Measurements from ENCODE around the gene ATP6V1C2.

The ATP6V1C2 gene

GRCh38 chr2:10768063-10768507, 46.7 kb downstream of the ATP6V1C2 start:
- Histone ChIP-seq H3K9me3 (ENCODE audit: control insufficient read depth, insufficient read depth, low read depth, low read length) (no peaks in the 10 kb centered on the region), H3K27ac (ENCODE audit: low read depth, low read length) (no peak overlapping the region), H3K36me3 (ENCODE audit: control insufficient read depth, insufficient read depth, low read length) (no peaks in the 10 kb centered on the region), H3K27me3 (ENCODE audit: control insufficient read depth, insufficient read depth, low read length) (no peaks in the 10 kb centered on the region), H3K4me1 (ENCODE audit: control insufficient read depth, insufficient read depth, low read length) (no peaks in the 10 kb centered on the region; the same call in 1 of the 2 replicates), H3K9ac (ENCODE audit: low read length) (no peak overlapping the region), H3K4me3 (ENCODE audit: low read depth, low read length) (no peak overlapping the region)

- Histone ChIP-seq H3K27me3 (ENCODE audit: control insufficient read depth, insufficient read depth, low read length) (no peaks in the 10 kb centered on the region), H3K36me3 (ENCODE audit: control insufficient read depth, insufficient read depth, low read length) (no peaks in the 10 kb centered on the region), H3K4me3 (ENCODE audit: low read depth, low read length) (no peak overlapping the region), H3K9ac (ENCODE audit: low read length) (no peak overlapping the region), H3K4me1 (ENCODE audit: control insufficient read depth, insufficient read depth, low read length) (peaks cover 3% of the 10 kb centered on the region; the same call in 1 of the 2 replicates), H3K27ac (ENCODE audit: low read depth, low read length) (no peak overlapping the region), H3K9me3 (ENCODE audit: control insufficient read depth, insufficient read depth, low read depth, low read length) (no peaks in the 10 kb centered on the region)
These were observed 49.7 kb downstream of the ATP6V1C2 start for GRCh38 chr2:10770956-10771750.

GRCh38 chr2:10771786-10772185, 50.4 kb downstream of the ATP6V1C2 start:
- Histone ChIP-seq H3K4me1 (ENCODE audit: control insufficient read depth, insufficient read depth, low read length) (peaks cover 3% of the 10 kb centered on the region; the same call in 1 of the 2 replicates), H3K27ac (ENCODE audit: low read depth, low read length) (no peak overlapping the region), H3K9me3 (ENCODE audit: control insufficient read depth, insufficient read depth, low read depth, low read length) (no peaks in the 10 kb centered on the region), H3K4me3 (ENCODE audit: low read depth, low read length) (no peak overlapping the region), H3K36me3 (ENCODE audit: control insufficient read depth, insufficient read depth, low read length) (no peaks in the 10 kb centered on the region), H3K9ac (ENCODE audit: low read length) (no peak overlapping the region), H3K27me3 (ENCODE audit: control insufficient read depth, insufficient read depth, low read length) (no peaks in the 10 kb centered on the region)

GRCh38 chr2:10772201-10772867, 50.9 kb downstream of the ATP6V1C2 start:
- Histone ChIP-seq H3K9ac (ENCODE audit: low read length) (no peak overlapping the region), H3K4me3 (ENCODE audit: low read depth, low read length) (no peak overlapping the region), H3K27me3 (ENCODE audit: control insufficient read depth, insufficient read depth, low read length) (no peaks in the 10 kb centered on the region), H3K36me3 (ENCODE audit: control insufficient read depth, insufficient read depth, low read length) (no peaks in the 10 kb centered on the region), H3K27ac (ENCODE audit: low read depth, low read length) (no peak overlapping the region), H3K9me3 (ENCODE audit: control insufficient read depth, insufficient read depth, low read depth, low read length) (no peaks in the 10 kb centered on the region), H3K4me1 (ENCODE audit: control insufficient read depth, insufficient read depth, low read length) (peaks cover 3% of the 10 kb centered on the region; the same call in 1 of the 2 replicates)

GRCh38 chr2:10772868-10773215, 51.4 kb downstream of the ATP6V1C2 start:
- H3K27ac ChIP-seq (ENCODE audit: low read depth, low read length), result no peak overlapping the region
- H3K4me3 ChIP-seq (ENCODE audit: low read depth, low read length), result no peak overlapping the region
- no peaks in the 10 kb centered on the region for H3K36me3 ChIP-seq (ENCODE audit: control insufficient read depth, insufficient read depth, low read length)
- H3K9me3 ChIP-seq (ENCODE audit: control insufficient read depth, insufficient read depth, low read depth, low read length), result no peaks in the 10 kb centered on the region
- no peaks in the 10 kb centered on the region for H3K27me3 ChIP-seq (ENCODE audit: control insufficient read depth, insufficient read depth, low read length)
- H3K4me1 ChIP-seq (ENCODE audit: control insufficient read depth, insufficient read depth, low read length), result peaks cover 3% of the 10 kb centered on the region; the same call in 1 of the 2 replicates
- H3K9ac ChIP-seq (ENCODE audit: low read length), result no peak overlapping the region

- peaks cover 9% of the 10 kb centered on the region for H3K36me3 ChIP-seq (ENCODE audit: control insufficient read depth, insufficient read depth, low read length)
- no peak overlapping the region for H3K9ac ChIP-seq (ENCODE audit: low read length)
- no peaks in the 10 kb centered on the region for H3K27me3 ChIP-seq (ENCODE audit: control insufficient read depth, insufficient read depth, low read length)
- no peaks in the 10 kb centered on the region for H3K9me3 ChIP-seq (ENCODE audit: control insufficient read depth, insufficient read depth, low read depth, low read length)
- peaks cover 3% of the 10 kb centered on the region; the same call in 1 of the 2 replicates for H3K4me1 ChIP-seq (ENCODE audit: control insufficient read depth, insufficient read depth, low read length)
- no peak overlapping the region for H3K4me3 ChIP-seq (ENCODE audit: low read depth, low read length)
- H3K27ac ChIP-seq (ENCODE audit: low read depth, low read length), result no peak overlapping the region
These were observed 52.5 kb downstream of the ATP6V1C2 start for GRCh38 chr2:10773821-10774341.

- Histone ChIP-seq H3K9ac (ENCODE audit: low read length) (no peak overlapping the region), H3K36me3 (ENCODE audit: control insufficient read depth, insufficient read depth, low read length) (peaks cover 10% of the 10 kb centered on the region), H3K9me3 (ENCODE audit: control insufficient read depth, insufficient read depth, low read depth, low read length) (no peaks in the 10 kb centered on the region), H3K4me3 (ENCODE audit: low read depth, low read length) (no peak overlapping the region), H3K27me3 (ENCODE audit: control insufficient read depth, insufficient read depth, low read length) (no peaks in the 10 kb centered on the region), H3K27ac (ENCODE audit: low read depth, low read length) (no peak overlapping the region), H3K4me1 (ENCODE audit: control insufficient read depth, insufficient read depth, low read length) (peaks cover 3% of the 10 kb centered on the region; the same call in 1 of the 2 replicates)
These were observed 53.0 kb downstream of the ATP6V1C2 start for GRCh38 chr2:10774394-10774793.

- Histone ChIP-seq H3K4me3 (ENCODE audit: low read depth, low read length) (no peak overlapping the region), H3K36me3 (ENCODE audit: control insufficient read depth, insufficient read depth, low read length) (peaks cover 16% of the 10 kb centered on the region), H3K4me1 (ENCODE audit: control insufficient read depth, insufficient read depth, low read length) (peaks cover 3% of the 10 kb centered on the region; the same call in 1 of the 2 replicates), H3K9me3 (ENCODE audit: control insufficient read depth, insufficient read depth, low read depth, low read length) (no peaks in the 10 kb centered on the region), H3K9ac (ENCODE audit: low read length) (no peak overlapping the region), H3K27me3 (ENCODE audit: control insufficient read depth, insufficient read depth, low read length) (no peaks in the 10 kb centered on the region), H3K27ac (ENCODE audit: low read depth, low read length) (no peak overlapping the region)
These were observed 53.8 kb downstream of the ATP6V1C2 start for GRCh38 chr2:10775021-10775780.

- Histone ChIP-seq H3K27me3 (ENCODE audit: control insufficient read depth, insufficient read depth, low read length) (no peaks in the 10 kb centered on the region), H3K4me1 (ENCODE audit: control insufficient read depth, insufficient read depth, low read length) (peaks cover 3% of the 10 kb centered on the region; the same call in 1 of the 2 replicates), H3K9me3 (ENCODE audit: control insufficient read depth, insufficient read depth, low read depth, low read length) (no peaks in the 10 kb centered on the region), H3K27ac (ENCODE audit: low read depth, low read length) (no peak overlapping the region), H3K36me3 (ENCODE audit: control insufficient read depth, insufficient read depth, low read length) (peaks cover 22% of the 10 kb centered on the region), H3K9ac (ENCODE audit: low read length) (no peak overlapping the region), H3K4me3 (ENCODE audit: low read depth, low read length) (no peak overlapping the region)
These were observed 54.4 kb downstream of the ATP6V1C2 start for GRCh38 chr2:10775831-10776230.

- H3K4me1 ChIP-seq (ENCODE audit: control insufficient read depth, insufficient read depth, low read length), result peaks cover 3% of the 10 kb centered on the region; the same call in 1 of the 2 replicates
- H3K27ac ChIP-seq (ENCODE audit: low read depth, low read length), result no peak overlapping the region
- no peak overlapping the region for H3K9ac ChIP-seq (ENCODE audit: low read length)
- H3K27me3 ChIP-seq (ENCODE audit: control insufficient read depth, insufficient read depth, low read length), result no peaks in the 10 kb centered on the region
- no peaks in the 10 kb centered on the region for H3K9me3 ChIP-seq (ENCODE audit: control insufficient read depth, insufficient read depth, low read depth, low read length)
- H3K36me3 ChIP-seq (ENCODE audit: control insufficient read depth, insufficient read depth, low read length), result peaks cover 28% of the 10 kb centered on the region
- H3K4me3 ChIP-seq (ENCODE audit: low read depth, low read length), result no peak overlapping the region
These were observed 55.0 kb downstream of the ATP6V1C2 start for GRCh38 chr2:10776231-10776977.

Data from HUES6 (cell line).